GM18505 (cell line): ENCODE data around the gene TUG1.

Experiments
- ATAC-seq: cut with Tn5 transposase; IDR thresholded peaks from one replicate; pipeline ENCODE4 v1.9.1; 2021; ENCODE audit not compliant: unreplicated experiment
- POLR2A ChIP-seq: IDR thresholded peaks from 4 replicates; pipeline ENCODE4 v1.6.1; 2011; ENCODE audit warnings: borderline replicate concordance; ENCODE audit not compliant: insufficient read depth, insufficient read length; ENCODE audit errors: extremely low read depth

Gene TUG1

DNA sequence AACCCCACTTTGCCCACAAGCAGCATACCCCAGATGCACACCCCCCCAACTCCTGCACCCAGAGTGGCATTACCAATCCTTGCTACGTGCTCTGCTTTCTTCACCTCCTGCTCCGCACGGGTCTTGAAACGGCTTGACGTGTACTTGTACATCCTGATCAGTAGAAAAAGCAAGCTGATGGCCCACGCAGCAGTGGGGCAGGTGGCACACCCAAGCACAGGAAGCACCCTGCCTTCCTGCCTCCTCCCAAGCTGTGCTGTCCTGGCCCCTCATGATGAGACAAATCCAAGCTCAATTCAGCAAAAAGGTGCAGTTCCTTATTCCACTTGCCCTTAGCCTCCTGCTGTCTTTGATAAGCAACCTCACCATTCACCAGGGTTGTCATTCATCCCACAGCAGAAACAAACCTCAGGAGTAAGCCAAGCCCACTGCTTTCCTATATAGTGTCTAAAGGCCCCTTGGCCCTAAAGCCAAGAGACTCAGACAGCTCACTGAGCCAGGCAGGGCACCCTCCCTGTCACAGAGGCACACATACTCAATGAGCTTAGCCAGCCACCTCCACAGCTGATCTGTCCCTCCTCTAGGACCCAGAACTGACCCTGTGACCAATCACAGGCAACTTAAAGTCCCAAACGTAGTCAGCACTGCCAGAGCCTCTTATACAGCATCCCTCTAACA lies 28.2 kb upstream of the TUG1 start:
- TF ChIP-seq POLR2A: no peak
- ATAC-seq: no peak

DNA sequence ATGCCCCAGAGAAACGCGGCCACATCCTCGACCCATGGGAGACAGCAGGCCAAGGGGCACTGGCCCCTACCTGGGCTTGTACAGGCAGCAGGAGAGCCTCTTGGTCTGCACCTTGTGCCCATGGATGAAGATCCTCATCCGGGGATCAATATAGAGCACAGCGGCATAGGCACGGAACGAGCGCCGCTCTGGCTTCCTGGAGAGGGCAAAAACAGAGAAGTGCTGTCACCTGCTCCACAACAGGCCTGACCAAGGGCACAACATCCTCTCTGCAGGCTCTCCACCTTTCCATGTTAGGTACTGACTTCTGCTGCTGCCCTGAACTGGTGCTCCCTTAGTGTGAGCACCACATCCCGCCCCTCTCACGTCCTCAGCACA lies 27.7 kb upstream of the TUG1 start:
- ATAC-seq: no peak
- no peak for TF ChIP-seq POLR2A

DNA sequence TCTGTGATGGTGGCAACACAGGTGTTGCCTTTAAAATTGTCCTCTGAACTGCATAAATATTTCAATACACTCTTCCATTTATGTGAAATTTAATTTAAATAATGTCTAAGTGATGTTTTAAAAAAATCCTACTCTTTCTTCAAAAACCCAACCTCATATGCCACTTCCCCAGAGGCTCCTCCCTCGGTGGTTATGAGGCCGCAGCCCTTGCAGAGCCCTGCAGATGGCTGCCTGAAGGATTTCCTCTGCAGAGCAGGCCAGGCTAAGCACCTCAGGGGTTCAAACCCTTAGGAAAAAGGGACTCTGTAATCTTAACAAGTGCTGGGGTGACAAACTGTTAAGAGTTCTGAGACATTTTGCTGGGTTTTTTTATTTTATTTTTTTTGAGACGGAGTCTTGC lies 25.7 kb upstream of the TUG1 start:
- no peak for ATAC-seq
- TF ChIP-seq POLR2A: no peak

DNA sequence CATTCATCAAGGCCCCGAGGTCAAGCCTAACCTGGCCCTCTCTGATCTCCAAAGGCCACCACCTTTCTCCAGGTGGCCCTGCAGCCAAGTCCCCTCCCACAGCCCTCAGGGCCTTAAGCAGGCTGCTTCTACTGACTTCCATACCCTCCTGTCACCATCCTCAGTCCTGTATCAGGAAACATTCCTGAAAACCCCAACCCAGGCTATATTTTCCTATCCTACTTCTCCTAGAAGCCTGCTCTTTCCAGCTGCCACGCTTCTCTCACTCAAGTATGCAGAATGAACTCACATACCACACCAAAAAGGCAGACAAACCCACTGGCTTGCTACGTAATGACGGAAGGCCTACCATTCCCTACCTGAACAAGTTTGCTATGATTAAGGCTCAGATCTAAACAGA lies 24.1 kb upstream of the TUG1 start:
- no peak for TF ChIP-seq POLR2A
- no peak for ATAC-seq

DNA sequence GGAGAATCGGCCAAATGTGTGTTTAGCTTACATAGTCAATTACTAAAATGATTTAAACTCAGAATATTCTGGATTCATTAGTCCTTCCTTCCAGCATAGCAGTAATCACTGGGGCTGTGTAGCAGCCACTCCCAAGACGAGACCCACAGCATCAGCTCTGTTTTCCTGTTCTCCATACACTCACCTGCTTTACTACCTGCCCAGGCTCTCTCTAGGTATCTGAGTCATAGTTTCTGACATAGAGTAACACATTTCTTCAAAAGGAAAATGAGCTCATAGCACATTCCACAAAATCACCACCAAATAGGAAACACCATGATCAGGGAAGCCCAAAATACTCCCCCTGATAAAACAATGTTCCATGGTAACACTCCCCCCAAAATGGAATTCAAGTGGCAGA lies 23.4 kb upstream of the TUG1 start:
- ATAC-seq: no peak
- no peak for TF ChIP-seq POLR2A

DNA sequence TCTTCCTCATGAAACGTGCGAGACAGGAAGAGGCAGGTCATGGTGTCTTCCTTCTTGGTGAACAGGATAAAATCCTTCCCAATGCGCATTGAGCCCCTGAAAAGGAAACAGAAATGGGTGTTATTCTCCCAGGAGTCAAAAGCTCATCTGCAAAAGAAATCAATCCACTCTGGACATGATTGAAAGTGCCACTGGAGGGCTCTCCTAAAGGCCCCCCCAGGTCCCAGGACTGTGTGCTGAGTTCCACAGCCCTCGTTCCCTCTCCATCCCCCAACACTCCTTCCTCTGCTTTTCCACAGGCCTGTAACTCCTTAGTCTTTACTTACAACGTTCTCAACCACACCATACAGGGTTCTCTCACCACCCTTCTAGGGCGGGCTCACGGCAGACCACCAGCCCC lies 22.7 kb upstream of the TUG1 start:
- ATAC-seq: no peak
- no peak for TF ChIP-seq POLR2A

DNA sequence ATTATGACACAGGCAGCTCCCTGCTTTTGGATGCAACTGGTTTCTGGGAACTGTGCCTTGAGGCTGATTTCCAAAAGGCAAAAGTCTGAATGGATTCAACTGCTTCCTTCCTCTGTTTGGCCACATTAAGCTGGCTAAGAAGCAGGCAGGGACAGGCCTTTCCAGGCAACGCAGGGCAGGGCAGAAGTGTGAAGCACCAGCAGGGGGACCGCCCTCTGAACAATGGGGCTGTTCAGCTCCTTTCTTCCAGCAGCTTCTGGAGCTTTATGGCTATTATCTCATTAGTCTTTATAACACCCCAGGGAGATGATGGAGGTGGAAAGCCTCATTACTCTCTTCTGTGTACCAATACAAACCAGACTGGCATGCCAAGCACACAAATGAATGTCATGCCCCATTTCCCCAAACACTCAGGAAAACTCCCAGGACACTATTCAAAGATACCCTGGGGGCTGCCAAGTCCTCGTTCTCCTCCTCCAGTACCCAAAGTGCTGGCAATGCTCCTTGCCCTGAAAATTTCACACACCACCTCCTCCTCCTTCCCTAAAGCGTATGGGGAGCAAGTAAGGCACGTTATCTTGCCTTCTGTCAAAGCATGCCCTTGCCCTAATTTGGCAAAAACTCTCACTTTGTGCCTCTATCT lies 21.8 kb upstream of the TUG1 start:
- ATAC-seq: no peak
- TF ChIP-seq POLR2A: no peak

DNA sequence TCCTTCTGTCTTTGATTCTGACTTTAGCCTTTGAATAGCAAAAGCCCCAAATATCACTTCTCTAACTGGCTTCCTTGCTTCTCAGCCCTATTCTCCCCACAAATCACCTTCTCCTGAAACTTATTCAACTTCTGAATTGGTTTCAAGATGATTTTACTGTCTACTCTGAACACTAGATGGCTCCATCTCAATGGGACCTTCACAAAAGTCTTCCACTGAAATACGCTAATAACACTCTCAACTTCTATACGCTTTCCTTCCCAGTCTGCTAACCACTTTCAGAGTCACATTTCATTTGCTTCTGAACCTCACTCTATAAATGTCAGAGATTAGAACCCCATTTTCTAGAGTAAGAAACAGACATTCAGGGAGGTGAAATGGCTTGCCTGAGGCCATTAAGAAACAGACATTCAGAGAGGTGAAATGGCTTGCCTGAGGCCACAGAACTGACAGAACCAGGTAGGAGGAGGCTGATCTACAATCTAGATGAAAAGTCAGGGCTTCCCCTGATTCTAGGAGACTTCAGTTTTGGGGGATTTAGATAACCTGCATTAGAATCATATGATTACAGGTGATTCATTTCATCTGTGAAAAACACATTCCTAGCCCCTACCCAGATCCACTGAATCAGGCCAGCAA lies 21.1 kb upstream of the TUG1 start:
- no peak for ATAC-seq
- no peak for TF ChIP-seq POLR2A

DNA sequence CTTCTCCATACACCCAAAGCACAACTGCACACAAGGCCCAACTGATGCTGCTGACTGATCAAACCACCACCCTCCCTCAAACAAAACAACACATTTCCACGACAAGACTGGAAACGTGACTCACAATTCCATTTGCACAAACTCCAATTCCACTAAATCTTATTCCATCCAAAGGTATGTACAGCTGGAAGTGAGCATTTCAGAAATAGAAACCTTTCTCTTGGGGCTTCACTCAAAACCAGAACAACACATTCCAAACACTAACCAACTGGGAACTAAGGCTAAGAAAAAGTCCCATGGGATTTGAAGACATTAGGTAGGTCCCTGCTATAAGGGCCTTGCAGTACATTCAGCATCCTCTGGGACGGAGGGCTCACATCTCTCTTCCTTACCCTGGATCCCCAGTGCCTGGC lies 20.1 kb upstream of the TUG1 start:
- ATAC-seq: no peak

DNA sequence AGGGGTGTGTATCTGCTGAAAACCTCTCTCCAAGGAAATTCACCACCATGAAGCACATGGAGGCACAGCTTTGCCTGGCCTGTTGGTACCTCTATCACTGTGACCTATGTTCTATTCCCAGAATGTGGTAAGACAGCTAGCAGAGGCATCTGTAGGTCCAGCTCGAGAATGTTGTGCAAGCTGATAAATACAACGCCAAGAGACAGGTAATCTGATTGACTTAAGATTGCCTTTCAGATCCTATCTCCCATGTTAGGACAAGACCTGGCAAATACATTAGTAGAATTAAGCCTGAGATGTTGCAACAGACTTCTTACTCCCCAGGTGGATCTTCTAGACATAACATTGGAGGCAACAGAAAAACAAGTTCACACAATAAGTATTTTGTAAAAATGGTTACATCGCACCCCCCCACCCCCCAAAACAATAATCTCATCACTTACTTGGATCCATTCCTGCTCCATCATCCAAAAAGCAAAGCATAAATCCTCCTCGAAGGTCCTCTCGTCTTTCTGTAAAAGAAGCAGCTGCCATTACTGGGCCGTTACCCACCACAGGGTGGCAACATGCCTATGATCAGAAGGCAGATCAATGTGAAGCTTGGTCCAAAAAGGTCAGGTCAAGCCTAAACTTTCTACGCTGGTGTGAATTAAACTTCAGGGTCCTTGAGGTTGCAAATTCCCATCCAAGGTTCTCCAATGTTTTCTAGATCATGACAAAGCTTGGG lies 19.0 kb upstream of the TUG1 start:
- TF ChIP-seq POLR2A: no peak
- no peak for ATAC-seq

More for the DNA sequence above, 20.1 kb upstream of the TUG1 start:
- TF ChIP-seq POLR2A: no peak

DNA sequence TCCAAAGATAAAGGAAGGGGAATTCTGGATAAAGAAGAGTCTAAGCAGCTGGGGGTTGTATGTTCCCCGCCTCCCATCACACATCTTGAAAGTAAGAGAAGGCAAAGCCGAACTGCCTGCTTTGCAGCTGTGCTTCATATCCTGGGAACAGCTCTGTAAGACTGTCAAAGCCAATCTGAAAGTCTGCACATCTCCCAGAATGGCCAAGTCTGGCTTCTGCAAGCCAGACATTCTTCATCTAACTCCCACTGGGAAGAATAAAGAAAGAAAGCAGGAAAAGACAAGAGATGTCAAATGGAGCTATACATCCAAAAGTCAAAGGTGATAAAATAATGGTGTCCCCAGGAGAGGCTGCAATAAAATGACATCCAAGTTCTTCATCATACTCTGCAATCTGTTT lies 15.9 kb upstream of the TUG1 start:
- TF ChIP-seq POLR2A: no peak
- ATAC-seq: no peak

DNA sequence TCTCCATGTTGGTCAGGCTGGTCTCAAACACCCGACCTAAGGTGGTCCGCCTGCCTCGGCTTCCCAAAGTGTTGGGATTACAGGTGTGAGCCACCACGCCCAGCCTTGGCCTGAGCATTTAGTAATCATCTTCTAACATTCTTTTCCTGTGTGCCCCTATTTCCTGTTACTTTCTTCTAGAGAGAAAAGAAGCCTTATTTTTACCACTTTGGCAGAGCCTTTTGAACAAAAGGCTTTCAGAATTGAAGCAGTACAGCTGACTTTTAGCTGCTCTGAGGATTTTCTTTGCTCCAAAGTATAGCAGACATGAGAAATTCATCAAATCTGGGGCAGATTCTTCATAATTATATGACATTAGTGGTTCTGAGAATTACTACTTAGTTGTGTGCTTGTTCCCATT lies 13.9 kb upstream of the TUG1 start:
- no peak for TF ChIP-seq POLR2A
- ATAC-seq: no peak

DNA sequence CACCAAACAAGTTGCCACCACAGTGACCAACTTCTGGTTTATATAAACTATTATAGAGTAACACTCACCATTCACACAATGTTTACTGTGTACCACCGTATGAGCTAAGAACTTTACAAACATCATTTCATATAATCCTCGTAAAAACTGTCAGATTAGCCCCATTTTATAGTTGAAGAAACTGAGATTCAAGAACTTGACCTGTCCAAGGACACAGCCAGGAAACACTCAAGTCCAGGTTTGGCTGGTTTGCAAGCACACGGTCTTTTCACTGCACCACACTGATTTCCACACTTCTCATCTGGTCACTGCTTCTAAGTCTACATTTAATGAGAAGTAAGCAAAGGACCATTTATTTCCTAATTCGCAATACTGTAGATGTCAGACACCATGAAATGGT lies 4.2 kb upstream of the TUG1 start:
- no peak for ATAC-seq
- TF ChIP-seq POLR2A: no peak
